DMS53 treated with DMSO at 0.1 percent for 48 hours (cell line): Measurements from ENCODE around the gene CYP4F8.
A peak's percentile ranks its signal among the peaks of the same experiment; 100 is the strongest.
"Not testable (repeated sequence)": the region's sequence is repeated elsewhere in the genome, so short reads cannot be mapped to it uniquely, and the experiment has no call there.

Experiments used
- DNase-seq: peaks from one replicate; lab custom pipeline; 2025; ENCODE audit not compliant: unreplicated experiment; lab: John Stamatoyannopoulos, UW

The CYP4F8 gene, protein sequence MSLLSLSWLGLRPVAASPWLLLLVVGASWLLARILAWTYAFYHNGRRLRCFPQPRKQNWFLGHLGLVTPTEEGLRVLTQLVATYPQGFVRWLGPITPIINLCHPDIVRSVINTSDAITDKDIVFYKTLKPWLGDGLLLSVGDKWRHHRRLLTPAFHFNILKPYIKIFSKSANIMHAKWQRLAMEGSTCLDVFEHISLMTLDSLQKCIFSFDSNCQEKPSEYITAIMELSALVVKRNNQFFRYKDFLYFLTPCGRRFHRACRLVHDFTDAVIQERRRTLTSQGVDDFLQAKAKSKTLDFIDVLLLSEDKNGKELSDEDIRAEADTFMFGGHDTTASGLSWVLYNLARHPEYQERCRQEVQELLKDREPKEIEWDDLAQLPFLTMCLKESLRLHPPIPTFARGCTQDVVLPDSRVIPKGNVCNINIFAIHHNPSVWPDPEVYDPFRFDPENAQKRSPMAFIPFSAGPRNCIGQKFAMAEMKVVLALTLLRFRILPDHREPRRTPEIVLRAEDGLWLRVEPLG

GRCh38 chr19:15614507-15615379, at the start of gene CYP4F8:
Gene CYP4F8 (plus strand): TSS chr19:15615218. CDS start chr19:15615617, 399 bp downstream.
- DNase-seq, result no peak

- no peak for DNase-seq
These were observed 44.6 kb upstream of the CYP4F8 start for GRCh38 chr19:15570420-15570819.

DNA sequence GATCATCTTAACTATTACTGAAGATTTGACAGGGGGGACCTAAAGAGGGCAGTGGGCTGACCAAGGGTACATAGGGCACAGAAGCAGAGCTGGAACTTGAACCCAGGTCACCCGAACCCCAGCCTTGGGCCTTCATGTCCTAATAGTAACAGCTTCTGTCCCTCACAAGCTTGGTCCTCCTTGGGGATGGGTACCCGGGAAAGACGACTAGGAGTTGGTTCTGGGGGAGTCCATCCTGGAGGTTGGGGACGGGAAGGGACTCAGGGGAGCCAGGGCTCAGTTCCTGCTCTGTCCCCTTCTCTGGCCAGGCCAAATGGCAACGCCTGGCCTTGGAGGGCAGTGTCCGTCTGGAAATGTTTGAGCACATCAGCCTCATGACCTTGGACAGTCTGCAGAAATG, 39.6 kb upstream of the CYP4F8 start:
- DNase-seq, result no peak

DNA sequence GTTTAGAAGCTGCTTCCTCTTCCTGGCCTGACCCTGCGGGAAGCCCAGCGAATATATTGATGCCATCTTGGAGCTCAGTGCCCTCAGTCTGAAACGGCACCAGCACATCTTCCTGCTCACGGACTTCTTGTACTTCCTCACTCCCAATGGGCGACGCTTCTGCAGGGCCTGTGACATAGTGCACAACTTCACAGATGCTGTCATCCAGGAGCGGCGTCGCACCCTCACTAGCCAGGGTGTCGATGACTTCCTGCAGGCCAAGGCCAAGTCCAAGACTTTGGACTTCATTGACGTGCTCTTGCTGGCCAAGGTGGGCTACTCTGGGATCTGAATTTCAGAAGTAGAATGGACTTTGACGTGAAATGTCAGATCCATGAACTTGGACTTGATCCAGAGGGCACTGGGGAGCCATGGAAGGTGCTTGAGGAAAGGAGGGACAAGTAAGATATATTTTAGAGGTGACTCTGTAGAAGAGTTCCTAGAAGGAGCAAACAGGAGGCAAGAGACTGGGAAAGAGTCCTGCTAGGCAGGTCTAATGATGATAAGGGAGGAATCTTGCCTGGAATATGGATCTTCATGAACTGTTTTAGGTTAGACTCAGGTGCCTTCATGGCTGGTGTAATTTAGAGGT, 38.4 kb upstream of the CYP4F8 start:
- DNase-seq, result no peak

DNA sequence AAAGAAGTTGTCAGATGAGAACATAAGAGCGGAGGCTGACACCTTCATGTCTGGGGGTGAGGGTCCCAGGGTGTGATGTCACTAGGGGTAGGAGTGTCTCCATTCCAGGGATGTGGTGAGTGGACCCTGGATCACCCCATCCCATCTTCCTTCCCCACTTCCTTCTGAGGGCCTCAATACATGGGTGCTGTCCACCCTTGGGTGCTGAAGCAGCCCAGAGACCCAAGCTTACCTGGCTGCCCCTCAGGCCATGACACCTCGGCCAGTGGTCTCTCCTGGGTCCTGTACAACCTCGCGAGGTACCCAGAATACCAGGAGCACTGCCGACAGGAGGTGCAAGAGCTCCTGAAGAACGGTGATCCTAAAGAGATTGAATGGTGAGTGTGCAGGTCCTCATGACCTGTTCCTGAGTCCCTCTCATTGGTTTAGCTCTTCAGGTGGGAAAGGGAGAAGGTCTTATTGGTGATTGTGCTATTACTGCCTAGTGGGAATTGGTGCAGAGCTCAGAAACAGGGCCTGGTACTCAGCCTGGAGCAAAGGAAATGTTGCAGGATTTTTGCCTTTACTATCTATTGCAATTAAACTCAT, 37.7 kb upstream of the CYP4F8 start:
- no peak for DNase-seq

GRCh38 chr19:15583346-15583745, 31.7 kb upstream of the CYP4F8 start:
- no peak for DNase-seq

GRCh38 chr19:15584095-15584494, 30.9 kb upstream of the CYP4F8 start:
- no peak for DNase-seq

- peak; percentile 2 for DNase-seq
These were observed 30.4 kb upstream of the CYP4F8 start for GRCh38 chr19:15584541-15585115.

DNA sequence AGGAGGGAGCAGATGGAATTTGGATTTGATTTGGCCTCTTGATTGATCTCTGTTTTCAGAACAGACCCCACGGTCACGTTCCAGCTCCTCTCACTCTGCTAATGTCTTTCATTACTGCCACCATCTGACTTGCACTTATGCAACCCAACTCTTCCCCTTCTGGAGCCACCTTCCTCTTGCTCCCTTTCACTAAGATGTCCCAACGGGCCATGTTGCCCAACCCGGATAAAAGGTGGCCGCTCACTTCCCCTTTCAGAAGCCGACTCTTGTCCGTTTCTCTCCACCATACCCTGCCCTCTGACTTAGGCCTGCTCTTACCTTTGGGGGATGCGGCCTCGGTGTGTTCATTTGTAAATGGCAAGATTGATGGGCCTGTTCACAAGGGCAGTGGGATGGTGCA, 27.4 kb upstream of the CYP4F8 start:
- no peak for DNase-seq

GRCh38 chr19:15588265-15588664, 26.8 kb upstream of the CYP4F8 start:
- DNase-seq, result no peak

GRCh38 chr19:15589760-15590451, 25.1 kb upstream of the CYP4F8 start:
- DNase-seq, result no peak

- no peak for DNase-seq
These were observed 23.2 kb upstream of the CYP4F8 start for GRCh38 chr19:15591796-15592195.

- not testable (repeated sequence) for DNase-seq
These were observed 22.5 kb upstream of the CYP4F8 start for GRCh38 chr19:15592506-15592905.

- DNase-seq, result not testable (repeated sequence)
These were observed 21.3 kb upstream of the CYP4F8 start for GRCh38 chr19:15593766-15594165.

GRCh38 chr19:15595069-15595468, 19.9 kb upstream of the CYP4F8 start:
- DNase-seq, result no peak

- not testable (repeated sequence) for DNase-seq
These were observed 6.8 kb upstream of the CYP4F8 start for GRCh38 chr19:15607978-15608925.

- DNase-seq, result no peak
These were observed 5.8 kb upstream of the CYP4F8 start for GRCh38 chr19:15609261-15609660.

DNA sequence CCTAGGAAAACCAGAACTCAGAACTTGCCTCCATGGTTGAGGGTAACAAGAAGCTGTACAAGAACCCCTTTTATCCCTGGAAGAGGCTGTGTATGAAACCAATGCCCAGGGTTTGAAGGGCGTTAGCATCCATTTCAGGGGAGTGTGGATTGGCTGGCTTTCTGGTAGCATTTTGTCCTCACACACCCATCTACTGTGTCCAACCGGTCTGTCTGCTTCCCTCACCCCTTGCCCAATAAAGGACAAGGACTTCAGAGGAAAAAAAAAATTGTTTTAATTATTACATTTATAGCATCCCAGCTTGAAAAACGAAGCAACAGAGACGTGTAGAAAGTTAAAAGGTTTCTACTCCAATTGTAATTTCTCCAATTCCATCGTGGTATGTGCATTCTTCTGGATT, 2.7 kb upstream of the CYP4F8 start:
- no peak for DNase-seq

GRCh38 chr19:15613338-15613737, 1.7 kb upstream of the CYP4F8 start:
- no peak for DNase-seq
